Measurements from ENCODE around the gene MPG. TPM values are rescaled to one million over a fixed set of nuclear protein-coding genes. Genes with fewer than 3 reads are reported as not detected.
"Not testable (repeated sequence)": the region's sequence is repeated elsewhere in the genome, so short reads cannot be mapped to it uniquely, and the experiment has no call there.

MPG gene, protein sequence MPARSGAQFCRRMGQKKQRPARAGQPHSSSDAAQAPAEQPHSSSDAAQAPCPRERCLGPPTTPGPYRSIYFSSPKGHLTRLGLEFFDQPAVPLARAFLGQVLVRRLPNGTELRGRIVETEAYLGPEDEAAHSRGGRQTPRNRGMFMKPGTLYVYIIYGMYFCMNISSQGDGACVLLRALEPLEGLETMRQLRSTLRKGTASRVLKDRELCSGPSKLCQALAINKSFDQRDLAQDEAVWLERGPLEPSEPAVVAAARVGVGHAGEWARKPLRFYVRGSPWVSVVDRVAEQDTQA
- total RNA-seq, result 26.2 TPM

DNA sequence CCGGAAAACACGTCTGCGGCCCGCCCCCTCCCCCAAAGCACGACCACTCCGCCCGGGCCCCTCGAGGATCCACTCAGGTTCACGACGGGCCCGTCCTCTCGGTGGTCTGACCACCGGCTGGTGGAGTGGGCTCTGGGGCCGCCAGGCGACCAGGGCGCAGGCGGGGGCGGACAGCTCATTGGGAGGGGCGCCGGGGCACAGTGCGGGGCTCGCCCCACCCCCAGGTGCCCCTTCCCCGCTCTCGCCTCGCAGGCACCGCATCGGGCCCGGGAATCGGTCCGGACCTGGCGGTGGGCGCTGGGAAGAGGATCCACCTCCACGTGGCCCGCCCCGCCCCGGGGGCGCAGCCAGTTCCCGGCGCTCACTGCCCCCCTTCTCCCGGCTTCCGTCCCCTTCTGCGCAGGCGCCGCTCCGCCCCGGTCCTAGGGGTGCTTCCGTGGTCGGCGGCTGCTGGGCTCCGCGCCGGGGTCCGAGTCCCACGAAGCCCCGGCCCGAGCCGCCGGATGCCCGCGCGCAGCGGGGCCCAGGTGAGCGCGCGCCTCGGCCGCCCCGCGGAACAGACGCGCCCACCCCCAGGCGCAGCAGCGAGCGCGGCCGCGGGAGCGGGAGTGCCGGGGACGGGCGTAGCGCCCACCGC lies at the start of gene MPG:
Gene MPG (plus strand): TSS at position 419 of the 637 bp plus-strand sequence. CDS start 85 bp downstream, at position 504.
- H3K4me3 ChIP-seq (ENCODE audit: low read length), result peak within 1 kb of the TSS; percentile 79
- H3K27me3 ChIP-seq (ENCODE audit: insufficient read depth, low read length), result peaks cover 12% of the 10 kb centered on the region
- peaks cover 29% of the 10 kb centered on the region for H3K4me1 ChIP-seq (ENCODE audit: insufficient read depth, low read length)
- H3K9me3 ChIP-seq (ENCODE audit: low read depth, low read length), result no peaks in the 10 kb centered on the region

DNA sequence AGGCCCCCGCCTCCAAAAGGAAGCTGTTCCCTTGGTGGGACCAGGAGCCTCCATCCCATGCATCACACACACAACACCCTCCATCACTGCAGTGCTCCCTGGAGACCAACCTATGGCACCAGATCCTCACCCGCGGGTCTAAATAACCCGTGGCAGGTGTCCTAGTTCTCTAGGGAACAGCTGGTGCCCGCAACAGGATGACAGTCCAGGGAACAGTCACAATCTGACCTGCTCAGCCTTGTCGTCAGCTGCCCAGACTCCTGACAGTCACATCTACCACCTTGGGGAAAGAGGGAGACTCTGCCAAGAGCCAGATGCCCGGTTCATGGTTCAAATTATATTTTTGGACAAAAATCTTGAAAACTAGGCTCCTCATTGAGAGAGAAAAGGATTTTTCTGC lies 47.4 kb upstream of the MPG start:
- H3K4me1 ChIP-seq (ENCODE audit: insufficient read depth, low read length), result peaks cover 22% of the 10 kb centered on the region
- H3K27me3 ChIP-seq (ENCODE audit: insufficient read depth, low read length); H3K4me3 ChIP-seq (ENCODE audit: low read length); H3K9me3 ChIP-seq (ENCODE audit: low read depth, low read length): not testable (repeated sequence)

DNA sequence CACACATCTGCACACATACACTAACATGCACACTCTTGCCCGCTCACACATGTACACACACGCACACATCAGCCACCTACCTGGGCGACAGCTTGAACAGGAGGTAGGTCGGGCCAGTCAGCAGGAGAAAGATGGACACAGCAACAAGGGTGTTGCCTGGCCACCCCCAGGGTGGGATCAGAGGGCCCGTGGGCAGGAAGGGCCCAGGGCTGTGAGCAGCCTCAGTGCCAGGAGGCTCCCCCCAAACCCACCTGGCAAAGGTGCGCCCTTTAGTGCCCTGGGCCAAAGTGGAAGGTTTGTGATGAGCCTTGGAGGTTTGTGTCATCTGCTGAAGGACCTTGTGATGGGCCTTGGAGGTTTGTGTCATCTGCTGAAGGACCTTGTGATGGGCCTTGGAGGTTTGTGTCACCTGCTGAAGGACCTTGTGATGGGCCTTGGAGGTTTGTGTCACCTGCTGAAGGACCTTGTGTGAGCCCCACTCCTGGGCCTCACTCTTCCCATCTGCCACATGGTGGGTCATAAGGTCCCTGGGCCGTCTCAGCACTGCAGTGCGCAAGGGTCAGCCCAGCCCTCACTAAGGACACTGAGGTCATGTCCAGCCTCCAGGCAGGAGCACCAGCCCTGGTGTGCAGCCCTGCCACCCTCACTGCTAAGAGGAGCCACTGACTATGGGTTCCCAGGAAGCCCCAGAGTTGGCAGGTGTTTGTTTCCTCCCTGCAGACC lies 44.7 kb upstream of the MPG start:
- not testable (repeated sequence) for H3K4me3 ChIP-seq (ENCODE audit: low read length); H3K9me3 ChIP-seq (ENCODE audit: low read depth, low read length); H3K27me3 ChIP-seq (ENCODE audit: insufficient read depth, low read length)
- peaks cover 46% of the 10 kb centered on the region for H3K4me1 ChIP-seq (ENCODE audit: insufficient read depth, low read length)

DNA sequence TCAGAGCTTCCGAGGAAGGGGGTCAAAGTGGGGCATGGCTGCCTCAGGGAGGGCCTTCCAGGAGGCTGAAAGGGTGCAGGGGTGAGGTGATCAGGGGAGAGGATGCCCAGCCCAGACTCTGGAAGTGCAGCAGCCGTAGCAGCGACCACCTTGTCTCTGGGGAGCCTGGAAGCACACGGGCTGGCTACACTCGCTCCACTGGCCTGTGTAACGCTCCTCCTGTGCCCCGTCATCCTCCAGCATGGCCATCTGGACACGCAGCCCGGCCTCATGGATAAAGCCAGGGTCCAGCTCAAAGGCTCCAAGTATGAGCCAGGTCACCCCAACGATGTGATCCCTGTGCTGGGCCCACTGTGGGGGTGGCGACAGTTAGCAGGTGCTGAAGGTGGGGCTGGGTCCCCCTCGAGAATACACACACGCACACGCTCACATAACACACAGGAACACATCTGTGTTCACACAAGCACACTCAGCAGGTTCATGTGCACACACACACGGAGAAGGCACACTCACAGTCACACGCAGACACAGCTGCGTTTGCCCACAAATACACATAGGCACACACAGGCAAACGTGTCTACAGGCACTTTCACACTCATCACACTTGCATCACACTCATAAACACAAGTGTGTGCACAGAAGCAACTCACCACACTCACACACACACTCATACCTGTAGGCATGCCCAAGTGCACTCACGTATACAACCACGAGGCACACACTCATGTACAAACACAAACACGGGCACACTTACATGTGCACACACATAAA lies 44.0 kb upstream of the MPG start:
- Histone ChIP-seq H3K4me1 (ENCODE audit: insufficient read depth, low read length) (peaks cover 53% of the 10 kb centered on the region), H3K4me3 (ENCODE audit: low read length) (peak overlapping the region; percentile 30), H3K27me3 (ENCODE audit: insufficient read depth, low read length) (no peaks in the 10 kb centered on the region), H3K9me3 (ENCODE audit: low read depth, low read length) (no peaks in the 10 kb centered on the region)

DNA sequence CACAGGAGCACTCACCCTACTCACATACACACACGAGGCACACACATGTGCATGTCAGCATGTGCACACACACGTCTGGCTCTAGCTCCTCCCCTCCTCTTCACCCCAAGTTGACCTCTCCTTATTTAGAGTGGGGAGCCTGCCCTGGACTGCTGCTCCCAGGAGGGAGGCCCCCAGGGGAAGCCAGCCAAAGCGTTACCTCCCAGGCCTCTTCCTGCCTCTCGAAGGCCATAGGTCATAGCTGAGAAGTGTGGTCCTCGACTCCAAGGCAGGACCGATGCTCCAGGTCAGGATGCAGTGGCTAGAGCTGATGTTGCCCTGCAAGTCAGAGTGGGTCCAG lies 43.4 kb upstream of the MPG start:
- Histone ChIP-seq H3K4me3 (ENCODE audit: low read length) (peak overlapping the region; percentile 30), H3K27me3 (ENCODE audit: insufficient read depth, low read length) (no peaks in the 10 kb centered on the region), H3K9me3 (ENCODE audit: low read depth, low read length) (no peaks in the 10 kb centered on the region), H3K4me1 (ENCODE audit: insufficient read depth, low read length) (peaks cover 59% of the 10 kb centered on the region)

DNA sequence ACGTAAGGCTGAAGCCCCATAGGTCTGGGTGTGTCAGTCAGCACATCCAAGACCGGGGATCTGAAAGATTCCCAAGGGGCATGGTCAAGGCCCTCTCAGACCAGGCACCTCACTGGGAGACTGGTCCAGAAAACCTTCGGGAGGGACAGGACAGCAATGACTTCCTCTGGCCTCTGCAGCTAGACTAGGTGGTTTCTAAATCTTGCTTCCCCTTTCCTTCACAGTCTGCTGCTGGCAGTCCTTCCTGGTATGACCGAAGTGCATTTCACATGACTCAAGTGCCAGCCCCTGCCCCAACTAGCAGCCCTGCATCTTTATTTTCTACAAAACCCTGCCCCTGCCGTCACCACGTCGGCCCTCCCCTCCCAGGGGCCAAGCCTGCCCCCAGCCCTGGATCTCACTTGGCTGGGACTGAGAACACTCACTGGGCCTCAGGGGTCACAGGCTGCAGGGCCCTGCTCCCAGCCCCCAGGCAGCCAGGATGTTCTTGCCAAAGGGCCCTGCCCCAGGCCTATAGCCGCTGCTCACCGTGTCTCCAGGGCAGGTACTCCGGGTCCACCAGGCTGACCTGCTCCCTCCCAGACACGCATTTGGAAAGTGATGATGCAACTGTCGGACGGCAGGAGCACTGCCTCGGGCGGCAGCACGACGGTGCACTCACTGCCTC lies 42.9 kb upstream of the MPG start:
- no peaks in the 10 kb centered on the region for H3K27me3 ChIP-seq (ENCODE audit: insufficient read depth, low read length)
- H3K4me1 ChIP-seq (ENCODE audit: insufficient read depth, low read length), result peaks cover 63% of the 10 kb centered on the region
- H3K9me3 ChIP-seq (ENCODE audit: low read depth, low read length), result no peaks in the 10 kb centered on the region
- H3K4me3 ChIP-seq (ENCODE audit: low read length), result peak overlapping the region; percentile 30

DNA sequence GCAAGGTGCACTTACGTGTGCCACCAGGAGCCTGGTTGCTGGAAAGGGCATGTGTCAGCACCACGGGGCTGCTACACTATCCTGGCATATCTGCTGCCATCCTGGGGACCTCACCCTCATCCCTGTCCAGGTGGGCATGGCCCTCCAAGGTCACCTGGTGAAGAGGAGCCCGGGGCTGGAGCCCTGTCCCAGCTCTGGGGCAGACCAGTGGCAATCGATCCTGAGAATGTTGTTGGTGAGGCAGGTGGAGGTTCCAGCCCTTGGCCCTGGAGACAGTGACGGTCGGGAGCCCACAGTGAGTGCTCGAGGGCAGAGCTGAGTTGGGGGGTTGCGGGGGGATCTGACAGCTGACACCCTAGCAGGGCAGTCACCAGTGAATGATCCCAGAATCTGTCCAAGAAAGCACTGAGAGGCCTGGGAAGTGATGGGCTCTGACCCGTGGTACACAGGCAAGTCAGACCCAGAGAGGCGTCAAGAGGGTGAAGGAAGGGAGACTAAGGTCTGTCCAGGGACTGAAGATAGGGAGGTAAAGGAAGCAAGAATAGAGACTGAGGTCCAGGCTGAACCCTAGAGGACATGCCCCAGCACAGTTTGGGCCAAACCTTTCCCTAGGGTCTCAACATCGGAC lies 42.2 kb upstream of the MPG start:
- peaks cover 63% of the 10 kb centered on the region for H3K4me1 ChIP-seq (ENCODE audit: insufficient read depth, low read length)
- no peak overlapping the region for H3K4me3 ChIP-seq (ENCODE audit: low read length)
- H3K27me3 ChIP-seq (ENCODE audit: insufficient read depth, low read length), result no peaks in the 10 kb centered on the region
- no peaks in the 10 kb centered on the region for H3K9me3 ChIP-seq (ENCODE audit: low read depth, low read length)

DNA sequence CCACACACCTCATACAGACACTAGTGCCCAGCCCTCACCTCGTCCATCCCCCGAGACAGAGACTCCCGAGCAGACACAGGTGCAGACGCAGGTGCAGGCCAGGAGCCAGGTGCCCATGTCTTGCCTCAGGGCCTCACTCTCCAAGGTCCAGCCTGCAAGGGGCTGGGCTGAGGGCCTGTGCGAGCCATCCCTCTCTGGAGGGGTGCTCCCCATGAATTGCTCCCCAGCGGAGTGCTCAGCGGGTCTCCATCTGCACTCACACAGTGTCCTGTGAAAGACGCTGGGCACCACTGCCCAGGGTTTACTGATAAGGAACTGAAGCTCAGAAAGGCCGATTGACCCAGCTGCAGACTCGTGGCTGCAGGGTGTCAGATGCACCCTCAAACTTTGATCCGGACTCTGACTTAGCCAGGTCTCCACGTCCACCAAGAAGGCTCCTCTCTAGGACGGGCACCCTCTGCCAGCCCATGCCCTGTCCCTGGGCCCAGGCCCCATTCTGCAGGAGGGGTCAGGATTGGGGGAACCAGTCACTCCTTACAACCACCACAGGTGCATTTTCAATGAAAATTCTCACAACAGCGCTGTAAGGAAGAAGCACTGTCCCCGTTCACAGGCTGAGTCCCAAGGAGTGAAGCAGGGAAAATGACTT lies 41.6 kb upstream of the MPG start:
- no peaks in the 10 kb centered on the region for H3K9me3 ChIP-seq (ENCODE audit: low read depth, low read length)
- no peaks in the 10 kb centered on the region for H3K27me3 ChIP-seq (ENCODE audit: insufficient read depth, low read length)
- peaks cover 63% of the 10 kb centered on the region for H3K4me1 ChIP-seq (ENCODE audit: insufficient read depth, low read length)
- H3K4me3 ChIP-seq (ENCODE audit: low read length), result no peak overlapping the region

DNA sequence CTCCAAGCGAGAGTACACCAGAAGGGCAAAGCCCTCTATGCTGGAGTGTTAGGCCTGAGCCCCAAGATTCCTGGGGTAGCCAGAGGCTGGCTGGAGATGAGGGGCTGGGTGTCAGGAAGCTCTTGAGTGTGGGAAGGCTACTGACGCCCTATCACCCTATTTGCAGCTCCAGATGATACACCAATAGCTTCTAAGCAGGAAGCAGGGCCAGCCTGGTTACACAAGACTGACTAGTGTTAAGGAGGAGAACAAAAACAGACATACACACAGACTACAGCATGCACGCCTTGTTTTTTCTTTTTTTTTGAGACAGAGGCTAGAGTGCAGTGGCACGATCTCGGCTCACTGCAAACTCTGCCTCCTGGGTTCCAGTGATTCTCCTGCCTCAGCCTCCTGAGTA lies 40.5 kb upstream of the MPG start:
- no peak overlapping the region for H3K4me3 ChIP-seq (ENCODE audit: low read length)

DNA sequence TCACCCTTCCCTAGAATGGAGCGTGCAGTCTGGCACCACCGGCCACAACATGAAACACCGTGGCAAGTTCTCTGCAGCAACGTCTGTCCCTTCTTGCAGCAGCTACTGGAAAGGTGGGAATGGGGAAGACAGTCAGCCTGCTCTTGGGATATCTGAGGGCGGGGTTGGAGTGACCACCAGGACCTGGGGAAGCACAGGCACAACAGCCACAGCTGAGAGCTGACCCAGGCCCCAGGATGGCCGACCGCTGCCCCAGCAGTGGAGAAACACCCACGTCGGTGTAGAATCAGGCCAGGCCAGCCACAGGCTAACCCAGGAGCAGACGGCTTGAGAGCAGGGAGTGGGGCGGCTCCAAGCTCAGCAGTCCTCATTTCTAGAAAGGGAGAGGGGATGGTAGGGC lies 39.8 kb upstream of the MPG start:
- not testable (repeated sequence) for H3K4me3 ChIP-seq (ENCODE audit: low read length); H3K9me3 ChIP-seq (ENCODE audit: low read depth, low read length); H3K27me3 ChIP-seq (ENCODE audit: insufficient read depth, low read length)
- H3K4me1 ChIP-seq (ENCODE audit: insufficient read depth, low read length), result peaks cover 63% of the 10 kb centered on the region

More for the DNA sequence above, 40.5 kb upstream of the MPG start:
- Histone ChIP-seq H3K27me3 (ENCODE audit: insufficient read depth, low read length) (no peaks in the 10 kb centered on the region), H3K9me3 (ENCODE audit: low read depth, low read length) (no peaks in the 10 kb centered on the region), H3K4me1 (ENCODE audit: insufficient read depth, low read length) (peaks cover 63% of the 10 kb centered on the region)

DNA sequence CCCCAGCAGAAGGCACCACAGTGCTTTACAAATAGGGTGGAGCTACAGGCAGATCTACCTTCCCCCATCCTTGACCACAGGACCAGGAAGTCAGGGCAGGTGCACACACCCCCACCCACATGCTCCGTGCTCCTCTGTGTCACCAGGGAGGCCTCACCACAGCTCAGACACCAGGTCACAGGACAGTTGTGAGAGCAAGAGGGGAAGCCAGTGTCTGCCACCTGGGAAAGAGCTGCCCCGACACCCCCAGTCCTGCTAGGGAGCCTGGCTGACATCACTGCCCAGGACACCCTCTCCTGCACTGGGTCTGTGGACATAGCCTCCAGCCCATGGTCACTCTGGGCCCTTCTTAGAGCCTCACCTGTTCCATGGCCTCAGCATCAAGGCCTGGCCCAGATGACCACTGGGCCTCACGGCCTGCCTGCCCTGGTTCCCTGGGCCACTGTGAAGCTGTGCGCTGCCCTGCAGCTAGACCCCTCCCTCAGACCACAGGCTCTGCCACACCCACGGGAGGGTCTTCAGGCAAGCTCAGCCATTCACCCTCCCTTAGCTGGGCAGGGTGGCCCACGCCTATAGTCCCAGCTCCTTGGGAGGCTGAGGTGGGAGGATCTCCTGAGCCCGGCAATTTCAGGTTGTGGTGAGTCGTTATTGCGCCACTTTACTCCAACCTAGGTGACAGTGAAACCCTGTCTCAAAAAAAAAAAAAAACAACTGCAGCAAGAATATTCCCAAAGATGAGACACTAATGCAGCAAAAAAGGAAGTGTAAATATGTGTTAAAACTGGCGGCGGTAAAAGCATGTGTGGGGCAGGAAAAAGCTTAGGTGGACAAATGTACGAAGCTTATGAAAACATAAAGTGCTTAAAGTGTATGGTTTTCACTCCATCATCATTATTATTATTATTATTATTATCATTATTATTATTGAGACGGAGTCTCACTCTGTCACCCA lies 38.8 kb upstream of the MPG start:
- H3K4me3 ChIP-seq (ENCODE audit: low read length), result no peak overlapping the region
- H3K9me3 ChIP-seq (ENCODE audit: low read depth, low read length), result no peaks in the 10 kb centered on the region
- H3K27me3 ChIP-seq (ENCODE audit: insufficient read depth, low read length), result no peaks in the 10 kb centered on the region
- H3K4me1 ChIP-seq (ENCODE audit: insufficient read depth, low read length), result peaks cover 56% of the 10 kb centered on the region

DNA sequence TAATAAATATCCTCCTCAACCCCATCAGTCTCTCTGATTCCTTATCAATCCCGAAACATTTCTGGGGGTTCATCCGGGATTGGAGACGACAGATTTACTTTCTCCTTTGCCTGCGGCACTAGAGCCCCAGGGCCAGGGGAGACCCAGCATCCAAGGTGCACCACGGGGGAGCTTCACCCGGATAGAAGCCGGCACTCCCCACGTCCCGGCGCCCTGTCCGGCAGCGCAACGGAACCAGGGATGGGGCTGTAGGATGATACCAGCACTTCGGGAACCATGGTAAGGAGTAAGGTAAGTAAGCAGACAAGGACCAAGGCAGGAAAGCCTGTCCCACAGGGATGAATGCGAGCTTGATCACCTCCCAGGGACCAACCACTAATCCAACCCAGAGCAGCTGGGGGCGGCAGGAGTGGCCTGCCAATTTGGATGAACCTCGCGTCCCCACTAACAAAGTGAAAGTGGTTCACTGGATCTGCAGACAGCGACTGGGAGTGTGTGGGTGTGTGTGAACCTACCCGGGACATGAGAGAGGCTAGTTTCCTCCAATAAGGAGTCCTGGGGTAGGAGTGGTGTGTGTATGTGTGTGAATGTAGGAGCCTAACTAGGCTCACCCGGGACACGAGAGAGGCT lies 36.5 kb upstream of the MPG start:
- Histone ChIP-seq H3K4me1 (ENCODE audit: insufficient read depth, low read length) (peaks cover 35% of the 10 kb centered on the region), H3K9me3 (ENCODE audit: low read depth, low read length) (no peaks in the 10 kb centered on the region), H3K27me3 (ENCODE audit: insufficient read depth, low read length) (no peaks in the 10 kb centered on the region), H3K4me3 (ENCODE audit: low read length) (no peak overlapping the region)

DNA sequence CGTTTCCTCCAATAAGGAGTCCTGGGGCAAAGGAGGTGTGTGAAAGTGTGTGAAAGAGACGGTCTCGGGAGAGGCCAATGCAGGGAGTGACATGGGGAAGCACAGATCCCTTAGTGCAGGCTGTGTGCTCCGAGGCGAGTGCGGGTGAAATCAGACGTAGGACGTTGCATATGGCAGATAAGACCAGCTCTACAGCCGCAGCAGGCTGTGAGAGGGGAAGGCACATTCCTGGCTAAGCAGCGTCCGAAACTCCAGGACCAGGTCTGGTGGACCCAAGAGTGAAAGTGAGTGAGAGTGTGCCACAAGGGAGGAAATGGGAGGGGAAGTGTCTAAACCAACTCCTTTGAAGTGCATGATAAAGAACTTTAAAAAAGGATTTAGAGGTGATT lies 36.0 kb upstream of the MPG start:
- H3K4me1 ChIP-seq (ENCODE audit: insufficient read depth, low read length), result peaks cover 30% of the 10 kb centered on the region
- no peak overlapping the region for H3K4me3 ChIP-seq (ENCODE audit: low read length)
- H3K9me3 ChIP-seq (ENCODE audit: low read depth, low read length), result no peaks in the 10 kb centered on the region
- no peaks in the 10 kb centered on the region for H3K27me3 ChIP-seq (ENCODE audit: insufficient read depth, low read length)
